ENCODE measurements around the gene HCST.

The HCST gene

GRCh38 chr19:35897706-35898451 lies 4.5 kb upstream of the HCST start:
- no peak for DNase-seq (ENCODE audit: low read depth)
- TF ChIP-seq CTCF (conservative IDR thresholded peaks at IDR 0.05; ENCODE audit: control insufficient read depth, insufficient read depth, low read depth, low read length): no peak
- H3K4me3 ChIP-seq (ENCODE audit: control insufficient read depth, low read depth, low read length): peak overlapping the region; percentile 77

- no peak for TF ChIP-seq CTCF (conservative IDR thresholded peaks at IDR 0.05; ENCODE audit: control insufficient read depth, insufficient read depth, low read depth, low read length)
- DNase-seq (ENCODE audit: low read depth): no peak
- peak overlapping the region; percentile 77 for H3K4me3 ChIP-seq (ENCODE audit: control insufficient read depth, low read depth, low read length)
Measured at GRCh38 chr19:35898499-35898809, 3.9 kb upstream of the HCST start.

- H3K4me3 ChIP-seq (ENCODE audit: control insufficient read depth, low read depth, low read length): peak overlapping the region; percentile 77
- peak; percentile 78 for DNase-seq (ENCODE audit: low read depth)
- TF ChIP-seq CTCF (conservative IDR thresholded peaks at IDR 0.05; ENCODE audit: control insufficient read depth, insufficient read depth, low read depth, low read length): no peak
Measured at GRCh38 chr19:35899547-35900214, 2.6 kb upstream of the HCST start.

- TF ChIP-seq CTCF (conservative IDR thresholded peaks at IDR 0.05; ENCODE audit: control insufficient read depth, insufficient read depth, low read depth, low read length): no peak
- H3K4me3 ChIP-seq (ENCODE audit: control insufficient read depth, low read depth, low read length): no peak overlapping the region
- DNase-seq (ENCODE audit: low read depth): peak; percentile 35
Measured at GRCh38 chr19:35901055-35901644, 1.2 kb upstream of the HCST start.

GRCh38 chr19:35902870-35903475 lies 644 bp downstream of the HCST start:
- no peak for DNase-seq (ENCODE audit: low read depth)
- no peak for TF ChIP-seq CTCF (conservative IDR thresholded peaks at IDR 0.05; ENCODE audit: control insufficient read depth, insufficient read depth, low read depth, low read length)
- peak overlapping the region; percentile 9 for H3K4me3 ChIP-seq (ENCODE audit: control insufficient read depth, low read depth, low read length)

- DNase-seq (ENCODE audit: low read depth): peak; percentile 60
- peak overlapping the region; percentile 9 for H3K4me3 ChIP-seq (ENCODE audit: control insufficient read depth, low read depth, low read length)
- TF ChIP-seq CTCF (conservative IDR thresholded peaks at IDR 0.05; ENCODE audit: control insufficient read depth, insufficient read depth, low read depth, low read length): no peak
Measured at GRCh38 chr19:35903550-35904179, 1.3 kb downstream of the HCST start.

Measured in fibroblast of mammary gland (primary cell).